WTC11 (cell line): ENCODE measurements around the gene SLC28A1.

Source experiments
- ESRRA ChIP-seq: sonication (generic); formaldehyde crosslinking; IDR thresholded peaks from 2 replicates; pipeline ENCODE4 v1.8.1; 2022; ENCODE audit warnings: mild to moderate bottlenecking, missing genetic modification reagents, borderline replicate concordance
- JAZF1 ChIP-seq: fragments of 250-450 bp; sonication (Bioruptor Pico); IDR thresholded peaks from 2 replicates; pipeline ENCODE4 v1.9.0; 2021; ENCODE audit warnings: moderate library complexity, mild to moderate bottlenecking, inconsistent platforms
- MYBL2 ChIP-seq: sonication (generic); formaldehyde crosslinking; IDR thresholded peaks from 2 replicates; pipeline ENCODE4 v1.8.1; 2023; ENCODE audit warnings: mild to moderate bottlenecking, moderate library complexity, missing genetic modification reagents
- ZNF138 ChIP-seq: sonication (generic); formaldehyde crosslinking; conservative IDR thresholded peaks from 2 replicates; pipeline ENCODE4 v1.8.1; 2022; ENCODE audit warnings: mild to moderate bottlenecking, moderate library complexity, missing genetic modification reagents
- TF ChIP-seq, protein P1 (sequence below): fragments of 200-600 bp; IDR thresholded peaks from 2 replicates; pipeline ENCODE4 v1.8.0; 2022; ENCODE audit warnings: antibody characterized with exemption
- TF ChIP-seq, protein P2 (sequence below): sonication (generic); formaldehyde crosslinking; IDR thresholded peaks from 2 replicates; pipeline ENCODE4 v1.8.1; 2023; ENCODE audit warnings: mild to moderate bottlenecking, moderate library complexity, missing genetic modification reagents
- TF ChIP-seq, protein P3 (sequence below): sonication (generic); formaldehyde crosslinking; conservative IDR thresholded peaks from 2 replicates; pipeline ENCODE4 v1.8.1; 2022; ENCODE audit warnings: mild to moderate bottlenecking, missing genetic modification reagents

DNA sequence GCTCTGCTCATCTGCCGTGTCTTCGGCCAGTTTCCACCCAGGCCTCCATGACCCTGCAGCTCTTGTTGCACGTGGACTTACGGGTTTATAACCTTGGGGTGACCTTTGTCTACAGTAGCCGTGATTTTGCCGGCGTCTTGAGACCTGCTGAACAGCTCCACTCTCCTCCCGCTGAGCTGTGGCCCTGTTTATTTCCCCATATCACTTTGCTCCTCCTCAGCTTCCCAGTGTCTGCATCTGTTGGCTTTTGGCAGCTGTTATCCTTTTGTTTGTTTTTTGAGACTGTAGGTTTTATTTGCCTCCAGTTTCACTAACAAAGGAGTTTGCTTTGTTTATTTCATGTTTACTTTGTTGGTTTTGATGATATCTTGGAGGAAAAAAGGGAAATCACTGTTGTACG lies 29.3 kb upstream of the SLC28A1 start:
- TF ChIP-seq, protein P1, sequence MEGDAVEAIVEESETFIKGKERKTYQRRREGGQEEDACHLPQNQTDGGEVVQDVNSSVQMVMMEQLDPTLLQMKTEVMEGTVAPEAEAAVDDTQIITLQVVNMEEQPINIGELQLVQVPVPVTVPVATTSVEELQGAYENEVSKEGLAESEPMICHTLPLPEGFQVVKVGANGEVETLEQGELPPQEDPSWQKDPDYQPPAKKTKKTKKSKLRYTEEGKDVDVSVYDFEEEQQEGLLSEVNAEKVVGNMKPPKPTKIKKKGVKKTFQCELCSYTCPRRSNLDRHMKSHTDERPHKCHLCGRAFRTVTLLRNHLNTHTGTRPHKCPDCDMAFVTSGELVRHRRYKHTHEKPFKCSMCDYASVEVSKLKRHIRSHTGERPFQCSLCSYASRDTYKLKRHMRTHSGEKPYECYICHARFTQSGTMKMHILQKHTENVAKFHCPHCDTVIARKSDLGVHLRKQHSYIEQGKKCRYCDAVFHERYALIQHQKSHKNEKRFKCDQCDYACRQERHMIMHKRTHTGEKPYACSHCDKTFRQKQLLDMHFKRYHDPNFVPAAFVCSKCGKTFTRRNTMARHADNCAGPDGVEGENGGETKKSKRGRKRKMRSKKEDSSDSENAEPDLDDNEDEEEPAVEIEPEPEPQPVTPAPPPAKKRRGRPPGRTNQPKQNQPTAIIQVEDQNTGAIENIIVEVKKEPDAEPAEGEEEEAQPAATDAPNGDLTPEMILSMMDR = no peak
- TF ChIP-seq, protein P2, sequence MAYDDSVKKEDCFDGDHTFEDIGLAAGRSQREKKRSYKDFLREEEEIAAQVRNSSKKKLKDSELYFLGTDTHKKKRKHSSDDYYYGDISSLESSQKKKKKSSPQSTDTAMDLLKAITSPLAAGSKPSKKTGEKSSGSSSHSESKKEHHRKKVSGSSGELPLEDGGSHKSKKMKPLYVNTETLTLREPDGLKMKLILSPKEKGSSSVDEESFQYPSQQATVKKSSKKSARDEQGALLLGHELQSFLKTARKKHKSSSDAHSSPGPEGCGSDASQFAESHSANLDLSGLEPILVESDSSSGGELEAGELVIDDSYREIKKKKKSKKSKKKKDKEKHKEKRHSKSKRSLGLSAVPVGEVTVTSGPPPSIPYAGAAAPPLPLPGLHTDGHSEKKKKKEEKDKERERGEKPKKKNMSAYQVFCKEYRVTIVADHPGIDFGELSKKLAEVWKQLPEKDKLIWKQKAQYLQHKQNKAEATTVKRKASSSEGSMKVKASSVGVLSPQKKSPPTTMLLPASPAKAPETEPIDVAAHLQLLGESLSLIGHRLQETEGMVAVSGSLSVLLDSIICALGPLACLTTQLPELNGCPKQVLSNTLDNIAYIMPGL (CRISPR knock-in tag) = no peak
- TF ChIP-seq ZNF138 (CRISPR knock-in tag) (no peak), ESRRA (CRISPR knock-in tag) (no peak), JAZF1 (CRISPR knock-in tag) (no peak), MYBL2 (no peak)
- TF ChIP-seq, protein P3, sequence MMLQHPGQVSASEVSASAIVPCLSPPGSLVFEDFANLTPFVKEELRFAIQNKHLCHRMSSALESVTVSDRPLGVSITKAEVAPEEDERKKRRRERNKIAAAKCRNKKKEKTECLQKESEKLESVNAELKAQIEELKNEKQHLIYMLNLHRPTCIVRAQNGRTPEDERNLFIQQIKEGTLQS (CRISPR knock-in tag) = no peak
